GM18526 (cell line): ENCODE data around the gene SPTB.

Source experiments
- POLR2A ChIP-seq: IDR thresholded peaks from 3 replicates; pipeline ENCODE4 v1.6.1; 2011; ENCODE audit not compliant: insufficient read length; ENCODE audit errors: extremely low read depth

The SPTB gene

GRCh38 chr14:64702493-64703394 lies 177.0 kb downstream of the SPTB start:
- TF ChIP-seq POLR2A = no peak

- no peak for TF ChIP-seq POLR2A
Measured at GRCh38 chr14:64701660-64702059, 178.0 kb downstream of the SPTB start.

- no peak for TF ChIP-seq POLR2A
Measured at GRCh38 chr14:64700894-64701293, 178.8 kb downstream of the SPTB start.

GRCh38 chr14:64700290-64700689 lies 179.4 kb downstream of the SPTB start:
- TF ChIP-seq POLR2A = no peak

GRCh38 chr14:64698903-64699302 lies 180.8 kb downstream of the SPTB start:
- TF ChIP-seq POLR2A = no peak

- no peak for TF ChIP-seq POLR2A
Measured at GRCh38 chr14:64696355-64696857, 183.3 kb downstream of the SPTB start.
